ENCODE measurements around the gene TLE1. TPM values are rescaled to one million over a fixed set of nuclear protein-coding genes. Genes with fewer than 3 reads are reported as not detected.
A peak's percentile ranks its signal among the peaks of the same experiment; 100 is the strongest.
"Not testable (repeated sequence)": the region's sequence is repeated elsewhere in the genome, so short reads cannot be mapped to it uniquely, and the experiment has no call there.

The TLE1 gene
- total RNA-seq, 1 experiment from 2014 or later, result 22.0 TPM

DNA sequence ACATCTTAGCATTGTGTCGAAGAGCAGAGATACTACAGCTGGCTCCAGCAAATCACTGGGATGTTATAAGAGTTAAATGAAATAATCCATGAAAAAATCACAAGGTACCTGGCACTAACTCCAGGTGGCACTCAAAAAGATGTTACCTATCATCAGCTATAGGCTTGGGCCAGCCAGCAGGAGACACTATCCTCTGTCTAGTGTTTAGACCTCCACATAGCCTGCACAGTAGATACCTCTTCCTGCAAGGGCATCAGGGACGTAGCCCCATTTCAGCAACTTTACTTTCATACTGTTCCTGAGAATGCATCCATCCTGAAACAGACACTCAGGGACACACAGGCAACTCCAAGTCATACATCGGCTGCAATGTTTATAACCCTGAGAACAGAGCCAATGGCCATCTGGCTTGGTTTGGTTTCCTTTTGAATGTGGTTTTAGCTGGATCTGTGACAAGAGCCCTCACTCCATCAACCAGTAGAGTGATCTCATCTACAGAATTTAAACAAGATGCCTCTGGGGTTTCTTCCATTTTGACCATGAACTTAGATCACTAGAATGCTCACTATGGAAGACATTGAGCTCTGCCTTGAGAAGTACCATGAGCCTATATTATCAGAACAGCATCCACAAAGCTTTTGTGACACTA is 69.9 kb downstream of the TLE1 start:
- Histone ChIP-seq H3K27me3 (replicated peaks) (no peaks in the 10 kb centered on the region), H3K4me3 (no peak overlapping the region), H3K9me3 (replicated peaks) (no peaks in the 10 kb centered on the region), H3K36me3 (peaks cover 10% of the 10 kb centered on the region), H3K4me1 (replicated peaks) (peaks cover 14% of the 10 kb centered on the region), H3K27ac (peak overlapping the region; percentile 30; the same call in 1 of the 2 replicates)
- DNase-seq (ENCODE audit: low read depth in 1 of 2, low spot score in 2 of 2), result peak in 1 of 2 experiments; percentile 52

DNA sequence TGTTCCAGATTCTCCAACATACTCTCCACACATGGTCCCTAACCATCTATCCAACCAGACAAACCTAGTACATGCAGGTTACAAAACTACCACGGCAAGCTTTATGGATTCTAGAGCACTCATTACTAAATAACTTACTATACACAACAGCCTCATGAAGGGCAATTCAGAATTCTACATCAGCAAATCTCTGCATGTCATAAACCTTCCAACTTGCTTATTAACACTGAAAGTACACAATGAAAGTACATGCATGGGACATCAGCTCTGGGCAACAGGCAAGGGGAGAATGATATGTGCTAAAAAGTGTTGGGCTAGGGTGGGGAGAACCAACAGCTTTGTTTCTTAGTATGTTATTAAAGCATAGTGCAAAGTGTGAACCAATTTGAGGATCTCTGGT is 70.4 kb downstream of the TLE1 start:
- DNase-seq (ENCODE audit: low read depth in 1 of 2, low spot score in 2 of 2), result no peak
- Histone ChIP-seq H3K36me3 (peaks cover 15% of the 10 kb centered on the region), H3K27ac (no peak overlapping the region), H3K4me1 (replicated peaks) (peaks cover 14% of the 10 kb centered on the region), H3K4me3 (no peak overlapping the region), H3K27me3 (replicated peaks) (no peaks in the 10 kb centered on the region), H3K9me3 (replicated peaks) (no peaks in the 10 kb centered on the region)

DNA sequence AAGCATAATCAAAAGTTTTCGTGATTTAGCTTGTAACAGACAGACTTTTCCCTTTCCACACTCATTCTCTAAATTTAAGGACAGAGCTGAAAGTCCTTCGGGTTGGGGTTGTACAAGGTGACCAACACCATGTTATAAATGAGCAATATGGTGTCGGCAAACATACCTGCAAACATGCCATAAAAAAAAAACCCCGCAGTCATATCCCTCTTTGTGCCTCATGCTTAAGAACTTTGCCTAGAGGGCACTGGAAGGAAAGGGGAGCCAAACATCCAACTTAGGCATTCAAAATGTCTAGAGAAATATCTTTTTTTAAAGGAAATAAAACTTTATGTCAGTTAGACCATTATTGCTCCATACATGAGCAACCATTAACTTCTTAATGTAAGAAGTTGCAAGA is 73.2 kb downstream of the TLE1 start:
- Histone ChIP-seq H3K36me3 (peaks cover 28% of the 10 kb centered on the region), H3K9me3 (replicated peaks) (no peaks in the 10 kb centered on the region), H3K27ac (no peak overlapping the region), H3K27me3 (replicated peaks) (no peaks in the 10 kb centered on the region), H3K4me3 (no peak overlapping the region), H3K4me1 (replicated peaks) (peaks cover 28% of the 10 kb centered on the region)
- DNase-seq (ENCODE audit: low read depth in 1 of 2, low spot score in 2 of 2), result no peak

DNA sequence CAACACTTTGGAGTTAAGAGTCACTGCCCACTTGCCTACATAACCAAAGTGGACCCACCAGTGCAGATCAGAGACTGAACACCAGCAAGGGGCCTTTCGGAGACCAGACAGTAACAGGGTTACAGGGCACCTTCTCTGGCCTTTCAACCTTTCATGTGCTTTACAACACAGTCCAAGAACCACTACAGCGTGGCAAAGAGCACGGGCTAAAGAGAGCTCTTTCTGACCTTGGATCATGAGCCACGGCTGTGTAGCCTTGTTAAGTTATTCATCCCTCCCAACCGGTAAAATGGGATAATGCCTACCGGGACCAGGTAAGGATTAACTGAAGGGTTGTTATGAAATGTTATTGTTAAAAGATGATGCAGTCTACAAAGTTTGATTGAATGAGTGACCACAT is 75.0 kb downstream of the TLE1 start:
- H3K9me3 ChIP-seq (replicated peaks), result no peaks in the 10 kb centered on the region
- H3K27me3 ChIP-seq (replicated peaks), result no peaks in the 10 kb centered on the region
- no peak overlapping the region for H3K27ac ChIP-seq
- peaks cover 29% of the 10 kb centered on the region for H3K4me1 ChIP-seq (replicated peaks)
- DNase-seq (ENCODE audit: low read depth in 1 of 2, low spot score in 2 of 2), result no peak
- peaks cover 26% of the 10 kb centered on the region for H3K36me3 ChIP-seq
- no peak overlapping the region for H3K4me3 ChIP-seq

DNA sequence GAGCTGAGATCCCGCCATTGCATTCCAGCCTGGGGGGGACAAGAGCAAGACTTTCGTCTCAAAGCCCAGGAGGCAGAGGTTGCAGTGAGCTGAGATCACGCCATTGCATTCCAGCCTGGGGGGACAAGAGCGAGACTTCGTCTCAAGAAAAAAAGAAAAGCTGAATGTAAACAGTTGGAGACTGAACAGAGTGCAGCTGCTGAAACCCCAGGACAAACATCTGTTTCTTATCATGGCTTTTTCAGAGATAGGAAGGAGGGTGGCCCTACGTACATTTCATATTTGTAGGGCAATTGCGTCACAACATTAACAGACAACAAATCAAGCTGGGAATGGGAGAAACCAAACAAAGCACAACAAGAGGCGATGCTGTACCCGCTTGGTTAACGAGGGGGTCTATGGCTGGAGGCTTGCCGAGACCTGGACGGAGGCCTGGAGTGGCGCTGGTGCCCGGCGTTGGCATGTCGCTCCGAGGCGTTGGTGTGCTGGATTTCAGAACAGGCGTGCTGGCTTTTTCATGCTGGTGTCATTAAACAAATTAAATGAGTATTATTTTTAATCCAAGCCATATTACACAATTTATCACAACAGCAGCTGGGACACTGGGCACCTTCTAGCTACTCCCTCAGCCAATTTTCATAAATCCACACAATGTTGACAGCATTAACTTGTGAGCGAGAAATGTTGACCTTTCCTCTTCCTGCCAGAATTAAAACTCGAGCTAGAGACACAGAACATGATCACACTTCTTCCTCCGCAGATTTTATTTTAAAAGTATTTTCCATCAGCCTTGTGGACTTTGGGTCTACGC is 76.1 kb downstream of the TLE1 start:
- H3K27me3 ChIP-seq (replicated peaks), result no peaks in the 10 kb centered on the region
- H3K9me3 ChIP-seq (replicated peaks), result no peaks in the 10 kb centered on the region
- peak; percentile 66 to 89 for DNase-seq (ENCODE audit: low read depth in 1 of 2, low spot score in 2 of 2)
- H3K4me3 ChIP-seq, result no peak overlapping the region
- peaks cover 21% of the 10 kb centered on the region for H3K36me3 ChIP-seq
- H3K4me1 ChIP-seq (replicated peaks), result peaks cover 29% of the 10 kb centered on the region
- peak overlapping the region; percentile 79 for H3K27ac ChIP-seq

DNA sequence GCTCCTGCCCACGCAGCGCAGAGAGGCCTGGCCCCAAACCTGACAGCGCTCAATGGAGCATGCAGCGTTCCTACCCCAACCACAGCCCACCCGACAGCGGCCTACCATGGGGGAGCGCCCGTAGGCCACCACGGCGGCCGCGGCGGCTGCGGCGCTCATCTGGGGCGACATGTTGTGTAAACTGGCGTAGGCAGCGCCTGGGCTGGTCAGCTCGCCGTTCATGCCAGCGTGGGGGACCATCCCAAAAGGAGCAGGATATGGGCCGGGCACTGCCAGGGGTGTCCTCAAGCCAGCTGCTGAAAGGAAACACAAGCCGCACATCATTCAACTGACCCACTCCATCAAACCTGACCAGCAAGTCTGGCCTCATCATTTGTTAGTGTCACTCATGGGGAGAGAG is 77.7 kb downstream of the TLE1 start:
- no peaks in the 10 kb centered on the region for H3K27me3 ChIP-seq (replicated peaks)
- no peak overlapping the region for H3K4me3 ChIP-seq
- H3K36me3 ChIP-seq, result peaks cover 21% of the 10 kb centered on the region
- H3K9me3 ChIP-seq (replicated peaks), result no peaks in the 10 kb centered on the region
- no peak overlapping the region for H3K27ac ChIP-seq
- peaks cover 36% of the 10 kb centered on the region for H3K4me1 ChIP-seq (replicated peaks)
- DNase-seq (ENCODE audit: low read depth in 1 of 2, low spot score in 2 of 2), result no peak

DNA sequence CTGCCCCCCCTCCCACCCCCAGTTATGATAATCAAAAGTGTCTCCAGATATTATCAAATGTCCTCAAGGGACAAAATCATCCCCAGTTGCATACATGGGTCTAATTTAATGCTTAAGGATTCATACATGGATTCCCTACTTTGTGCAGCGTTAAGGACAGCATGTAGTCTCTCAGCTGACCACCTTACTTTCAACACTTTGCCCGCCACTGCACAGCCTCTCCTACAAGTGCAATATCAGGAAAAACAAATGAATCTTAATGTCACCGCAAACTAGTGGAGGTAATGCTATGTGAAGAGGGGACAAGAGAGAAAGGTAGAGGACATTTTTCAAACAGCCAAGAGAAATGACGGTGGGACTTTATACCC is 78.6 kb downstream of the TLE1 start:
- no peak for DNase-seq (ENCODE audit: low read depth in 1 of 2, low spot score in 2 of 2)
- Histone ChIP-seq H3K9me3 (replicated peaks) (no peaks in the 10 kb centered on the region), H3K27ac (no peak overlapping the region)

DNA sequence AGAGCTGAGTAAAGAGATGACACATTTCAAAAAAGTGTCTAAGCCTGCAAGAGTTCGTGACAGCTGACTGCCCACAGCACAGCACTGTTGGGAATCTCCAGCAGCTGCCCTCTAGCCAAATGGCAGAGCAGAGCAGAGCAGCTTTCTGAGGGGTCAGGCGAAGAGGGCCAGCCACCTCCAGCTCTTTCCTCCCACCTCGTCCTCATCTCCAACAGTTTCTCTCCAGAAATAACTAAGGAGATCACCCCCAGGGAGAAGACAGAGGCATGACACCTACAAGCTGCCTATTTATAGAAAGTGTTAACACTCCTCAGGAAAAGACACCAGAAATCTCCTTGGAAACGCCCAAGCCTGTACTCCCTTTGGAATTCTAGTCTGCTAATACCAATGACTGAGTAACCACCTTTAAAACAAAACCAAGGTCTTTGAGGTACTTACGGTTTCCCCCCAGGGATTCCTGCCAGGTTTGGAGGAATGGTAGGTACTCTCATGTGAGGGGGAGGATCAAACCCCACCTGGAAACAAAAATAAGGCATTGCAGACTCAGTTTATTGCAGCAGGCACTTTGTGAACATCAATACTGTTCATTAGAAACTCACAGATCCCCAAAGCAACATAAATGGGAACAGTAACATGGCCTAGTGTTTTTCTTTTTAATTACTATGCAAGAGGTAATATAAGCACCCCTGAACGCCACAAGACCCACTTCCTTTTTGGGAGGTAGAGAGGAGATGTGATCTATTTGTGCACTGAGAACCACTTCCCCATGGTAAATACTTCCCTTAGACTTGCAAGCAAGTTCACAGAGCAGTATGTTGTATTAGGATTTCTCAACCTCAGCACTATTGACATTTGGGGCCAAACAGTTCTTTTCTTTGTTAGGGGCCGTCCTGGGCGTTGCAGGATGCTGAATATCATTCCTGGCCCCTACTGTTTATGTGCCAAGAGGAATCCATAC is 79.3 kb downstream of the TLE1 start:
- Histone ChIP-seq H3K9me3 (replicated peaks) (no peaks in the 10 kb centered on the region), H3K27me3 (replicated peaks) (no peaks in the 10 kb centered on the region), H3K36me3 (peaks cover 21% of the 10 kb centered on the region), H3K4me3 (no peak overlapping the region), H3K27ac (peak overlapping the region; percentile 47), H3K4me1 (replicated peaks) (peaks cover 40% of the 10 kb centered on the region)
- peak; percentile 50 to 55 for DNase-seq (ENCODE audit: low read depth in 1 of 2, low spot score in 2 of 2)

More for the DNA sequence above, 78.6 kb downstream of the TLE1 start:
- Histone ChIP-seq H3K27me3 (replicated peaks) (no peaks in the 10 kb centered on the region), H3K4me1 (replicated peaks) (peaks cover 36% of the 10 kb centered on the region), H3K36me3 (peaks cover 21% of the 10 kb centered on the region), H3K4me3 (no peak overlapping the region)

DNA sequence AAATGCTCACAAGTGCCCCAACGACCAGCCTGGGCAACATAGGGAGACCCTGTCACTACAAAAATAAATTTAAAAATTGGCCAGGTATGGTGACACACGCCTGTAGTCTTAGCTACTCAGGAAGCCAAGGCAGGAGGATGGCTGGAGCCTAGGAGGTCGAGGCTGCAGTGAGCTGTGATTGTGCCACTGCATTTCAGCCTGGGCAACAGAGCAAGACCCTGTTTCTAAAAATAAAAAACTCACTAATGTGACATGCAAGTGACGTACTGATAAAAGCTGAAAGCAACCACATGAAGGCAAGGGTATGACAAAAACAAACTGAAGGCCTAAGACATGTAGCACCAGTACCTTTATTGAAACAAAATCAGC is 81.1 kb downstream of the TLE1 start:
- Histone ChIP-seq H3K4me3 (no peak overlapping the region), H3K4me1 (replicated peaks) (peaks cover 54% of the 10 kb centered on the region), H3K36me3 (peaks cover 20% of the 10 kb centered on the region), H3K9me3 (replicated peaks) (no peaks in the 10 kb centered on the region), H3K27ac (no peak overlapping the region), H3K27me3 (replicated peaks) (no peaks in the 10 kb centered on the region)
- DNase-seq (ENCODE audit: low read depth in 1 of 2, low spot score in 2 of 2), result no peak

DNA sequence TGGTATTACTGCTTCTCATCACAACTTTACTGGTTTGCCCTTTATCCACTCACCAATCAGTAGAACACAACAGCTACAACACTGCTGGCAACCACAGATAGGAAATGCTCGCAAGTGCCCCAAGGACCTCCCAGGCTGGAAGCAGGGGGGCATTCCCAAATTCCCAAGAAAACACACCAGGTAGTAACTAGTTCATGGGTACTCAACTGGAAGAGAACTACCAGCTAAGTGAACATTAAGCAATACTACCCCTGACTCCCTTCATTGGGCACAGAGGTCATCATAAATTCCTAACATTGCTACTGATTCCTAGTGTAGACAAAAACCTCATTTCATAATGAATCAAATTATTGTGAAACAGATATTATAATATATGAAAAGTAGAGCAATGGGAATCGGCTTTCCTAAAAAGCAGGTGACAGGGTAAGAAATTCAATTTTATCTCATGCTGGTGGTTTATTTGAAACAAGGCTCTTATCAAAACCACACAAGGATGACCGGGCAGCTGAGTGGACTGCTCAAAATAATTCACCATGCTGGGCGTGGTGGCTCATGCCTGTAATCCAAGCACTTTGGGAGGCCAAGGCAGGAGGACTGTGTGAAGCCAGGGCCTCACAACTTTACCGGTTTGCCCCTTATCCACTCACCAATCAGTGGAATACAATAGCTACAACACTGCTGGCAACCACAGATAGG is 81.6 kb downstream of the TLE1 start:
- Histone ChIP-seq H3K27ac (no peak overlapping the region), H3K9me3 (replicated peaks) (no peaks in the 10 kb centered on the region), H3K4me1 (replicated peaks) (peaks cover 54% of the 10 kb centered on the region), H3K4me3 (no peak overlapping the region), H3K36me3 (peaks cover 25% of the 10 kb centered on the region), H3K27me3 (replicated peaks) (no peaks in the 10 kb centered on the region)
- DNase-seq (ENCODE audit: low read depth in 1 of 2, low spot score in 2 of 2), result no peak

DNA sequence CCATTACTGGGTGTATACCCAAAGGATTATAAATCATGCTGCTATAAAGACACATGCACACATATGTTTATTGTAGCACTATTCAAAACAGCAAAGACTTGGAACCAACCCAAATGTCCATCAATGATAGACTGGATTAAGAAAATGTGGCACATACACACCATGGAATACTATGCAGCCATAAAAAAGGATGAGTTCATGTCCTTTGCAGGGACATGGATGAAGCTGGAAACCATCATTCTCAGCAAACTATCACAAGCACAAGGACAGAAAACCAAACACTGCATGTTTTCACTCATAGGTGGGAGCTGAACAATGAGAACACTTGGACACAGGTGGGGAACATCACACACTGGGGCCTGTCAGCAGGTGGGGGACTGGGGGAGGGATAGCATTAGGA is 83.1 kb downstream of the TLE1 start:
- H3K27ac ChIP-seq, result not testable (repeated sequence)
- H3K4me1 ChIP-seq (replicated peaks), result peaks cover 61% of the 10 kb centered on the region

DNA sequence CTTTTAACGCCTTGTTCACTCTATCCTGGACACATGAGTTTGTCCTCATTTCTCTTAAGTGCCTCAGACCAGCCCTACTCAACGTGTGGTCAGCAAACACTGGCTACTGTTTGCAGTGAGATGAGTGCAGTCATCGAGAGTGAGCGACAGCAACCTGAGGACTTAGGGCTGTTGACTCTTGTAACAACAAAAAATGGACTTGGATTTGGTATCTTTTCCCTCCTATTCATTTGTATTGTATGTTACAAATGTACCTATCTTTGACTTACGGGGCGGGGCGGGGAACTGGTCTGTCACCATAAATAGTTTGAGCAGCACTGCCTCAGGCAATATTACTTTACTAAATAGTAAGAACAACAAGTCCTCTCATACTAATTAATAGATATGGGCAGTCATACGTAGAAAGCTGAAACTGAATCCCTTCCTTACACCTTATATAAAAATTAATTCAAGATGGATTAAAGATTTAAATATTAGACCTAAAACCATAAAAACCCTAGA is 84.1 kb downstream of the TLE1 start:
- no peak for DNase-seq (ENCODE audit: low read depth in 1 of 2, low spot score in 2 of 2)

More for the DNA sequence above, 83.1 kb downstream of the TLE1 start:
- not testable (repeated sequence) for H3K4me3 ChIP-seq; H3K27me3 ChIP-seq (replicated peaks); H3K9me3 ChIP-seq (replicated peaks); DNase-seq (ENCODE audit: low read depth in 1 of 2, low spot score in 2 of 2)
- peaks cover 13% of the 10 kb centered on the region for H3K36me3 ChIP-seq

More for the DNA sequence above, 84.1 kb downstream of the TLE1 start:
- H3K9me3 ChIP-seq (replicated peaks), result 0 out of 2 replicates have a peak, but pooled peaks cover 3% of the 10 kb centered on the region
- no peaks in the 10 kb centered on the region for H3K27me3 ChIP-seq (replicated peaks)
- peaks cover 11% of the 10 kb centered on the region for H3K36me3 ChIP-seq
- H3K4me1 ChIP-seq (replicated peaks), result peaks cover 59% of the 10 kb centered on the region
- H3K27ac ChIP-seq, result peak overlapping the region; percentile 66
- H3K4me3 ChIP-seq, result no peak overlapping the region

Measured in SJSA1 (cell line).